Motor neuron (in vitro differentiated cells): Measurements from ENCODE around the gene NOTCH4. TPM values are rescaled to one million over a fixed set of nuclear protein-coding genes. Genes with fewer than 3 reads are reported as not detected.

ENCODE experiments used
- ATAC-seq, 8 experiments: fragments of 200-7000 bp; cut with Tn5 transposase; replicated peaks in 6 of 8; 2 replicates each; pipeline ENCODE4 v1.8.0; 2021; ENCODE audit warnings: mild to moderate bottlenecking in 8 of 8, moderate library complexity in 8 of 8
- H3K27ac ChIP-seq, 2 donors: fragments of 250-450 bp; sonication (Bioruptor Pico); 2 replicates each; pipeline ENCODE4 v1.9.0; 2021; ENCODE audit warnings: antibody characterized with exemption in 2 of 2, mild to moderate bottlenecking in 2 of 2, moderate library complexity in 1 of 2
- H3K4me1 ChIP-seq, 2 donors: fragments of 250-450 bp; sonication (Bioruptor Pico); replicated peaks in 1 of 2; 2 replicates each; pipeline ENCODE4 v1.6.1; 2021; ENCODE audit warnings: antibody characterized with exemption in 2 of 2, mild to moderate bottlenecking in 2 of 2, moderate library complexity in 1 of 2
- H3K4me3 ChIP-seq, 5 donors: fragments of 250-450 bp; sonication (Bioruptor Pico); 2 replicates each; pipeline ENCODE4 v1.9.0; 2021; ENCODE audit warnings: antibody characterized with exemption in 5 of 5, mild to moderate bottlenecking in 5 of 5, moderate library complexity in 4 of 5
- WGBS, 10 experiments: fragments of 450-650 bp; shearing (Covaris generic); methylation state at CpG; one replicate each; pipeline ENCODE4 v1.0.0; 2022; 5-methylcytosine and 5-hydroxymethylcytosine counted together
- in situ Hi-C, 9 experiments: fragments of 400-800 bp; cut with MboI; loops; one replicate each; pipeline ENCODE4 v1.15.0; 2021; ENCODE audit warnings: low sequenced_read_pairs in 9 of 9, low pct_unique_long_range_greater_than_20kb in 2 of 9; ENCODE audit not compliant: unreplicated experiment in 9 of 9
- total RNA-seq, 8 experiments: library from RNA; unstranded; fragments of 300-600 nt; gene quantifications; 2 replicates each; pipeline versions ENCODE4 v1.2.3 to v1.2.4, GENCODE V29; 2022

The NOTCH4 gene
- total RNA-seq, 8 experiments from 2014 or later = 1.3 to 6.7 (median 4.5) TPM

DNA sequence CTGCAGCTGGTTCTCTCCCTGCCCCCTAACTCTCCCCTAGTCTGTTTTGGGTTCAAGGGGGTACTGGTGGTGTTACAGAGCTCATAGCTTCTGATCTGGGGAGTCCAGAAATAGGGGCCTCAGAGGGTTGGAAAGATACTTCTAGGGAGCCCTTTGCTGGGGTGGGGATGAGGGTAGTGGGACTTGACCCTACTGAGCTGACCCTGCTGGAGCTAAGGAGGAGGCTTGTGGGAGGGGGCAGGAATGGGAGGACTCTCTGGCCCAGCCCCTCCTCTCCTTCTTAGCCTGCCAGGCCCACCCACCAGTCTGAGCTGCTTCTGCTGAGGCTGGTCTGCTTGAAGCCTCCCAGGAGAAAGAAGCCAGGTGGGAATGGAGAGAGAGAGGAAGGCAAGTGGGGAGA is 59.6 kb downstream of the NOTCH4 start, which contains the start of gene EGFL8:
Gene EGFL8, plus strand, starts transcription at position 301 of the 400 bp plus-strand sequence. CDS start 1,571 bp downstream, outside the sequence.
- in situ Hi-C loops = no loop called here
- no peak for ATAC-seq
- no peaks in the 10 kb centered on the region for H3K4me1 ChIP-seq

DNA sequence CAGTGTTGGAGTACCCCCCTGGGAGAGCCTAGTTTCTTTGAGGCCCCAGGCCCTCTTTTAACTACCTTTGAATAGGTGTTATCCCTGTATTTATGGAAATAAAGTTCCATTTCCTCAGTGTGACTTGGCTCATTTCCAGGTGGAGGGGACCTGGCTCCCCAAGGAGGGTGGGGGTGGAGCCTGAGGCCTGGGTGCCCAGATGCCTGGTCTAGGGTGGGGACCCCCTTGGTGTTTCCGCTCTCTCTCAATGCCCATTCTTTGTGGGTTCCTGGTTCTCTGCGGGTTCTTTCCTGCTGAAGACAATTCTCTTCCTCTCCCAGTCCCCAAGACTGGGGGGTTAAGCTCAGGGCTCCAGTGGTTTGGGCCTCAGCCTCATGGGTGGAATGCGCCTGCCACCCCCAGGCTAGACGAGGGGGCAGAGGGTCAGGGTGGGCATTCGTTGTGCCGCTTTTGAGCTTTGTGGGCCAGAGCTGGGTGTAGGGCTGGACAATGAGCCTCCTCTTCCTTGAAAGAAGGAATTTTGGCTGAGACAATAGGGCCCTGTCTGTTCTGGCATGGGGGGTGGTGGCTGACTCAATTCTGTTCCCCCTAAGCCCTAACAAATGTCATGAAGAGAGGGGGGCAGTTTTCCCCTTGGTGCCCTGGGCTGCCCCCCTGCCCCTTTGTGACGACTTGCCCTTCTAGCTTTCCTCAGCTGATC is 60.2 kb downstream of the NOTCH4 start:
- 72 to 100% (median 90%) methylated on average over 1 to 3 of the region's 7 CpGs; no CpG with 5 or more reads in 6 of the 10 experiments for WGBS, 10 experiments
- Histone ChIP-seq H3K27ac (no peak overlapping the region), H3K4me1 (no peaks in the 10 kb centered on the region), H3K4me3 (no peak overlapping the region)
- ATAC-seq = no peak
- in situ Hi-C loops = no loop called here

More for the DNA sequence above, 59.6 kb downstream of the NOTCH4 start, which contains the start of gene EGFL8:
- H3K27ac ChIP-seq = no peak within 1 kb of the TSS
- no peak within 1 kb of the TSS for H3K4me3 ChIP-seq

DNA sequence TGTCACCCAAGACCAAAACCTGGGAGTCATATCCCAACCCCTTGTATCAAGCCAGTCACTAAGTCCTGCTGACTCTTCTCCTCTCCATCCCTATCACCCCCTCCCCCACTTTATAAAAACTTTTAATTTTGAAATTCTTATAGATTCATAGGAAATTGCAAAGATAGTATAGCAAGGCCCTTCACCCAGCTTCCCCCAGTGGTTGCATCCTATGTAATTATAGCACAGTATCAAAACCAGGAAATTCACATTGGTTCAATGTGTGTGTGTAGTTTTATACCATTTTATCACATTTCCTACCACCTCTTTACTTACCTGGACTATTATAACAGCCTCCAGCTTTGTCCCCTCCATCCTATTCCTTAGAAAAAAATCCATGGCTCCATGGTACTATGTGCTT is 65.8 kb downstream of the NOTCH4 start:
- Histone ChIP-seq H3K27ac (no peak overlapping the region), H3K4me3 (no peak overlapping the region), H3K4me1 (peaks cover 7 to 10% of the 10 kb centered on the region in 2 donors)
- in situ Hi-C loops = no loop called here
- ATAC-seq = no peak

DNA sequence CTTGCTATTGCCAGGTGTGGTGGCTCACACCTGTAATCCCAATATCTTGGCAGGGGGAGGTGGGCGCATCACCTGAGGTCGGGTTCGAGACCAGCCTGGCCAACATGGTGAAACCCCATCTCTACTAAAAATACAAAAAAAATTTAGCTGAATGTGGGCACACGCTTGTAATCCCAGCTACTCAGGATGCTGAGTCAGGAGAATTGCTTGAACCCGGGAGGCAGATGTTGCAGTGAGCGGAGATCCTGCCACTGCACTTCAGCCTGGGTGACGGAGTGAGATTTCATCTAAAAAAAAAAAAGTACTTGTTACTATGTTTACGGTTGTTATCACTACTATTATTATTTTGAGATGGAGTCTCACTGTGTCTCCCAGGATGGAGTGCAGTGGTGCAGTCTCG is 67.0 kb downstream of the NOTCH4 start:
- no peak for ATAC-seq
- peaks cover 19 to 21% of the 10 kb centered on the region in 2 donors for H3K4me1 ChIP-seq
- no peak overlapping the region for H3K27ac ChIP-seq
- 80 to 100% (median 84%) methylated on average over 1 to 6 of the region's 9 CpGs; no CpG with 5 or more reads in 2 of the 10 experiments for WGBS, 10 experiments
- in situ Hi-C loops = no loop called here
- H3K4me3 ChIP-seq = no peak overlapping the region

DNA sequence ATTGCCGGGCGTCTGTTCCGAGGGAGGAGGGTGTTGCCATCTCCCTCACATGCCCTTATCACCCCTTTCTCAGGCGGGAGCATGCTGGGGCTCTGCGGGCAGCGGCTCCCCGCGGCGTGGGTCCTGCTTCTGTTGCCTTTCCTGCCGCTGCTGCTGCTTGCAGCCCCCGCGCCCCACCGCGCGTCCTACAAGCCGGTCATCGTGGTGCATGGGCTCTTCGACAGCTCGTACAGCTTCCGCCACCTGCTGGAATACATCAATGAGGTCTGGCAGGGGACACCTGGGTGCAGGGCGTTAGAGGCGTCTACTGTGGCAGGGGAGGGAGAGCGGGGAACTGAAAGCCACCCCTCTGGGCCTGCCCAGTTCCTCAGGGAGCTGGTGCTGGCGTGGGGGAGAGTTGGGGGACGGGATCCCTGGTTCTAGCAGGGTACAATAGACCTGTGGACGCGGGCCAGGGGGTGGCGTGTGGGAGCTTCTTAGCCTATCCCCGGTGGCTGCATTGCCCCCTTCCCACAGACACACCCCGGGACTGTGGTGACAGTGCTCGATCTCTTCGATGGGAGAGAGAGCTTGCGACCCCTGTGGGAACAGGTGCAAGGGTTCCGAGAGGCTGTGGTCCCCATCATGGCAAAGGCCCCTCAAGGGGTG is 69.2 kb downstream of the NOTCH4 start:
- Histone ChIP-seq H3K4me1 (peaks cover 24 to 28% of the 10 kb centered on the region in 2 donors), H3K4me3 (peak overlapping the region; percentile 54 to 85 (median 55)), H3K27ac (peak overlapping the region; percentile 72 to 84)
- peak; percentile 8 to 62 (median 57) for ATAC-seq
- in situ Hi-C loops = no loop called here
- WGBS, 10 experiments = 0 to 100% (median 0%) methylated on average over 1 to 7 of the region's 34 CpGs; no CpG with 5 or more reads in 5 of the 10 experiments

DNA sequence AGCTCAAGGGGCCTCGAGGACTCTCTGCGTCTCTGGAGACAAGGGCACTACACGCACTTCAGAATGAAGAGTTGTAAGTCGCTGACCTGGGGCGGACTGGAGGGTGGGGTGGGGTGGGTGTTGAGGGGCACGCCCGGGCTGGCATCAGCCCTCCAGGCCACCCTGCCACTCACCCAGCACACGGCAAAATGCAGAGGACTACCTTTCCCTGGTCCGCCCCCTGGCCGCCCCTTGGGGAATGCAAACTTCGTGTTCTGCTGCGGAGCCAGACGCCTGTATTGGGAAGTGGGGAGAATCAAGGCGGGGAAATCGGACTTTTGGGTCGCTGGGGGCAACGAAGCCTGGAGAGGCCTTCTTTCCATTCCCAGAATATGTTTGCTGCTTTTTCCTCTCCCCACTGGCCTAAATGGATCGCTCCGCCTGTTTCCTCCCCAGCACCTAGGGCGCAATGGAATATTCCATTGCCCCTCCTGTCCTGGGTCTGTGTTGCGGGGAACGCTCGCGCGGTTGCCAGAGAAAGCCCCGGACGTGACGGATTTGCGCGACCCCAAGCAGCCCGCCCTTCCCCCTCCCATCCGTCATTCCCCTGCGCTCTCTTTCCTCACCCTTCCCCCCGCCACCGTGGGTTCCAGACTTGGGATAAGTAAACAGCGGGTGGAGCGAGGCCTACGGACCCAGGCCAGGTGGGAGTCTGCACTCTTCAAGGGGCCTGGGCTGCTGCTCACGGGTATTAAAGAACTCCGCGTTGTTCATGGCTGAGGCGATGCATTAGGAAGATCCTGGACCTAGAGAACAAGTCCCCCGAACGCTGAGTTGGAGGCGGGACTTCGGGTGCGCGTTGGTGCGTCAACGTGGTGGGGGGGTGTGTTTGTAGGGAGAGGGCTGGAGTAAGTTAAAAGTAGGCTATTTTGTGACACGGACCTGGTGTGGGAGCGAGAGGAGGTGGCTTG is 70.0 kb downstream of the NOTCH4 start, which contains the start of gene PPT2:
Gene PPT2, plus strand, starts transcription at position 578 of the 950 bp plus-strand sequence. CDS start 454 bp downstream, outside the sequence.
- peak; percentile 61 to 86 (median 80) for ATAC-seq
- 0 to 3% (median 0%) methylated on average over 1 to 7 of the region's 52 CpGs; no CpG with 5 or more reads in 6 of the 10 experiments for WGBS, 10 experiments
- peaks cover 24 to 28% of the 10 kb centered on the region in 2 donors for H3K4me1 ChIP-seq
- H3K27ac ChIP-seq = peak within 1 kb of the TSS; percentile 72 to 84
- in situ Hi-C loops = no loop called here
- peak within 1 kb of the TSS; percentile 54 to 85 (median 55) for H3K4me3 ChIP-seq

DNA sequence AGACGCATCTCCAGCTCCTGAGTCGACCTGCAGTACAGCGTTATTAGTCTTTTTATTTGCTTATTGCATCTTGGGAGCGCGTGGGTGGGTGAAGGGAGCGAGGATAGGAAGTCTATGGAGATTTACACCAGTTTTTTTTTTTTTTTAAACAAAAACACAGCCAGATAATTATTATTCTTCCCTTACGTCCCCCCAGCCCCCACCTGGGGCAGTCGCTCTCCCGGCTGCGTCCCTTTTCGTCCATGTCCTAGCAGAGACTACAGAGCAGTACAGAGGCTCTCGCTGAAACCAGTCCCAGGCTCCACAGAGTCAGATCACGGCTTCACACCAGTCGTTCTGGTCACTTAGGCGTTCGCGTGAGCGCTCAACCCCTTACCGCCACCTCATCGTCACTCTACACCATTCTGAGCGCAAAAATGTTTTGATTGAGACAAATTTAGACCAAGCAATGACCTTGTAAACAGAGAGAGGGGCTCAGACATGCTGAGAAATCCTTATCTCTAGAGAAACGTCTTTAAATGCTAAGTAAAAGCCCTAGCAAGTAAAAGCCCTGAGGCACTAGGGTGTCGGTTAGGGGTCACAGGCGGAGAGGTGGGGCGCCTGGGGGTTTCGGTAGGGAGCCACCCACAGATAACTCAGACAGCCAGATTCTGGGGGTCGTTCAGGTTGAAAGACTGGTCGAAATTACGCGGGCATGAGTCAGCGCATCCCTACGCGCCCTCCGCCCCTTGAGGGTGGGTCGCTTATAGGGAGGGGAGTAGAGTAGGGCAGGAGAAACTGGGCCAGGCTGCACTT is 70.9 kb downstream of the NOTCH4 start:
- Histone ChIP-seq H3K27ac (peak overlapping the region; percentile 72 to 84), H3K4me3 (peak overlapping the region; percentile 54 to 85 (median 55)), H3K4me1 (peaks cover 24 to 28% of the 10 kb centered on the region in 2 donors)
- in situ Hi-C loops = no loop called here
- WGBS, 10 experiments = 0 to 14% (median 9%) methylated on average over 1 to 18 of the region's 35 CpGs; no CpG with 5 or more reads in 4 of the 10 experiments
- peak; percentile 51 to 68 (median 60) for ATAC-seq

DNA sequence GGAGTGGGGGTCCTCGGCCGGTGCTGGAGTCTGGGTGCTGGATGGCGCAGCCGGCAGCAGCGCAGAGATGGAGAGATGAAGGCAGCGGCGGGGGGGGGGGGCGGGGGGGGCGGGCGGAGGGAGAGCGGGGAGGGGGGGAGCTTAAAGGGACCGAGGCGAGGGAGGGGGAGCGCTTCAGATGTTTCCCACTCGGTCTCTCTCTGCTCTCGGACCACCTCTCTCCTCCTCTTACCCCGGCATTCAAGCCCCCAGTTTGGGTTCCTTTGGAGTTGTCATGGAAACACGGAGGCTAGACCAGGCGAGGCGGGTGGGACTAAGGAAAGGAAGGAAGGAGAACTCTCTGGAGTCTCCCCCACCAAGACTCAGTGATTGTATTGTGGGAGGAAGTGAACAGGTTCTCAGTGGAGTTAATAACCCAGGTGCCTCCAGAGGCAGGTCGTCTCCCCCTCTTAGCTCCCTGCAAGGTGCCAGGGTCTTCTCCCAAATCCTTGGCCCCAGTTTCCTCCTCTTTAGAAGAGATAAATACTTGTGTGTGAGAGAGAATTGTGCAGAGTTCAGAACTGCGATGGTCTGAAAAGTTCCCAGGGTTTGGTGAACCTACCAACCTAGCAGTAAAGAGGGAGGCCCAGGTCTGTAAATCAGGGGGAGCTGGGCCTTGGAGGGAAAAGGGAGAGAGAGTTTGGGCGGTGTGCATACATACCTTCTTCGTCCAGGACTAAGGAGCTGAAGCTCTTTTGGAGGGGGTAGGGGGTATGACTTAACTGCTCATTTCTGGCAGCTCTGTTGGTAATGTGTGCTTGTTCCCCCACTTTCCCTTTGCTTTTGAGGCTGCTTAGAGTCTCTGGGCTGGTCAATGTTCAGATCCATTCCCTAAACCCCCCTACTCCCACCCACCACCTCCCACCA is 71.8 kb downstream of the NOTCH4 start, which contains the start of gene PRRT1:
Gene PRRT1, minus strand, starts transcription at position 77 of the 906 bp plus-strand sequence. CDS start 112 bp downstream, outside the sequence.
- H3K4me3 ChIP-seq = peak within 1 kb of the TSS; percentile 54 to 85 (median 55)
- WGBS, 10 experiments = 0 to 45% (median 21%) methylated on average over 1 to 5 of the region's 24 CpGs; no CpG with 5 or more reads in 3 of the 10 experiments
- in situ Hi-C loops = no loop called here
- H3K27ac ChIP-seq = peak within 1 kb of the TSS in 1 of 2 donors; percentile 84
- ATAC-seq = no peak
- peaks cover 24 to 28% of the 10 kb centered on the region in 2 donors for H3K4me1 ChIP-seq

DNA sequence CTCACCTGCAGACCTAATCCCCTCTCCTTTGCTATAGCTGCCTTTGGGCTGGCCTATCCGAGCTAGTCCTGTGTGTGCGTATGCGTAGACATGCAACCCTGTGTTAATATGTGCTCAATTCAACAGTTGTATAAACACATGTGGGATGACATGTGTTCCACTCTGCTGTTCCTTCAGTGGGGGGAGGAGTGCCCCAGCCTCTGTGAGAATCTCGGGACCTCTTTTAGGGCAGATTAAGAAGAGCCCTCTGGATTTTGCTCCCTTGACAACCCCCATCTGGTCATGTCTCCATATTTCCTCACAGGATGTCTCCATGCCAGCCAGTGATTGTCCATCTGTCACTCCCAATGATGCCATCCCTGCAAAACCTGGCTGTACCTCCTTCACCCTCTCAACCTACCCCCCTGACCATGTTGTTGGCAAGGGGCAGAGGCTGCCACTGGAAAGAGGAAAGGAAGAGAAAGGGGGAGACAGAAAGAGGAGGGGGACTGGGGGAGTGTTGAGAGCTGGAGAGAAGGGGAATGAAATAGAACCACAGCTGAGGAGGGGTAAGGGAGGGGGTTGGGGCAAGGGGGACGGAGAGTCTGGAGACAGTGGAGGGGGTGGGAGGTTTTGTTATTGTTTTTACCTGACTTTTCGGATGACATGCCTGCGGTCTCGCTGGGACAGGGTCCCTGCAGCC is 72.5 kb downstream of the NOTCH4 start:
- 64 to 86% (median 76%) methylated on average over 1 to 4 of the region's 8 CpGs; no CpG with 5 or more reads in 4 of the 10 experiments for WGBS, 10 experiments
- no peak for ATAC-seq
- Histone ChIP-seq H3K4me1 (peaks cover 31 to 36% of the 10 kb centered on the region in 2 donors), H3K4me3 (peak overlapping the region; percentile 13 to 85 (median 55)), H3K27ac (no peak overlapping the region)
- in situ Hi-C loops = no loop called here

DNA sequence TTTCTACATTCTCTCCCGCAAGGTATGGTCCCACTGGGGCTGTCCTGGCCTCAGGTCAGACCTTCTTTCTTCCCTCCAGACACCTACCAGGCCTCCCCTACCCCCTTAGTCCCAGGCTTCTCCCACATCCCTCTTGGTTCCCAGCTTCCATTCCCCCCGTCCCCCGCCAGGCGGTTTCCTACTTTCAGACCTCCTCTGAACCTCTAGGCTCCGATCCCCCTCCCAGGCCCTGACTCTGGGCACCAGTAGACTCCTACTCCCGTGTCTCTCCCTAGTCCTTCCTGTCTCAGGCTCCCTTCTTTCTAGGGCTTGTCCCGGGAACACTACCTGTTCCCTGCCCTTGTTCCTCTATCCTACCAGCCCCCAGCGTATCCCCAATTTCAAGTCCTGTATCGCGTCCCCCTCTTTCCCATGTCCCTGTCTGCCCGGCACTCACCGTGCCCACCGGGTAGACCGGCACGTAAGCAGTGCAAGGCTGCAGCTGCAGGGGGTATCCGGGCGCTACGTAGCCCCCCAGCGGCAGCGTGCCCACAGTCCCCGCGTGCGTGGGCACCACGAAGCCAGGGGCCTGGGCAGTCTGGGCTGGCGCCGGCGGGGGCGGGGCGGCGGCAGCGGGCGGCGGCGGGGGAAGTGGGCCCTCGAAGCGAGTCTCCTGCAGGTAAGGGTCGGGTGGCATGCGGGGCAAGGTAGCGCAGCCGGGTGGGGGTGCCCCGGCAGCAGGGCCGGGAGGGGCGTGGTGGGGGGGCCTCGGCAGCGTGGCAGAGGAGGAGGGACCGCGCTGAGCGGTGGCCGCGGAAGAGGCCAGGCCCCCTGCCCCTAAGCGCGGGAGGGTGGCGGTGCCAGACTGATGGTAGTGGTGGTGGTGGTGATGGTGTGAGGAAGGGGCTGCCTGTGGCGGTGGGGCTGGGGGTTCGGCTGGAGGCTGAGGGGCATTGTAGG is 73.7 kb downstream of the NOTCH4 start:
- H3K27ac ChIP-seq = no peak overlapping the region
- no peak for ATAC-seq
- no peak overlapping the region for H3K4me3 ChIP-seq
- in situ Hi-C loops = no loop called here
- WGBS, 10 experiments = 60 to 100% (median 90%) methylated on average over 1 to 4 of the region's 55 CpGs; no CpG with 5 or more reads in 6 of the 10 experiments
- H3K4me1 ChIP-seq = peaks cover 30 to 37% of the 10 kb centered on the region in 2 donors
